ENCODE results near the gene PTPRD.

PTPRD gene

DNA sequence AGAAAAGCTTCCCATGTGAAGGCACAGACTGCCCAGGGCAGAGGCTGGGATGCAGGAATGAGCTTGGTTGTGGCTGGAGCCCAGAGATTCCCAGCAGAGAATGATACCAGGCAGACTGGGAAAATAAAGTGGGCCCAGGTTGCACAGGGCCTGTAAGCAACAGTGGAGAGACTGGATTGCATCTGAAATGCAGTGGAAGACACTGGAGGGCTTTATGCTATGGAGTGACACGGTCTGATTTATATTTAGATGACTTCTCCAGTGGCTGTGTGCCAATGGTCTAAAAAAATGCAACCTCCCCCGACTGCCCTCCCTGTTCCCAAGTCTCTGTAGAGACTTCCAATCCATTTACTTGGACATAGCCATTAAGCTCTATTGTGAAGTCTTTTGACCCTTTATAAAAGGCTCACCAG is 1862.2 kb downstream of the PTPRD start:
- FAIRE-seq, result no peak

GRCh38 chr9:8745347-8745746 is 1867.5 kb downstream of the PTPRD start:
- TF ChIP-seq TAF1 (IDR thresholded peaks at IDR 0.05; ENCODE audit: borderline replicate concordance, low read depth, low read length) (no peak), POLR2AphosphoS5 (IDR thresholded peaks at IDR 0.05; ENCODE audit: low read depth, low read length) (no peak), POLR2A (IDR thresholded peaks at IDR 0.05; ENCODE audit: low read depth, low read length) (no peak)
- DNase-seq (ENCODE audit: insufficient read length), result no peak
- no peak for FAIRE-seq

More for the DNA sequence above, 1862.2 kb downstream of the PTPRD start:
- TF ChIP-seq POLR2AphosphoS5 (IDR thresholded peaks at IDR 0.05; ENCODE audit: low read depth, low read length) (no peak), POLR2A (IDR thresholded peaks at IDR 0.05; ENCODE audit: low read depth, low read length) (no peak), TAF1 (IDR thresholded peaks at IDR 0.05; ENCODE audit: borderline replicate concordance, low read depth, low read length) (no peak)
- DNase-seq (ENCODE audit: insufficient read length), result no peak

DNA sequence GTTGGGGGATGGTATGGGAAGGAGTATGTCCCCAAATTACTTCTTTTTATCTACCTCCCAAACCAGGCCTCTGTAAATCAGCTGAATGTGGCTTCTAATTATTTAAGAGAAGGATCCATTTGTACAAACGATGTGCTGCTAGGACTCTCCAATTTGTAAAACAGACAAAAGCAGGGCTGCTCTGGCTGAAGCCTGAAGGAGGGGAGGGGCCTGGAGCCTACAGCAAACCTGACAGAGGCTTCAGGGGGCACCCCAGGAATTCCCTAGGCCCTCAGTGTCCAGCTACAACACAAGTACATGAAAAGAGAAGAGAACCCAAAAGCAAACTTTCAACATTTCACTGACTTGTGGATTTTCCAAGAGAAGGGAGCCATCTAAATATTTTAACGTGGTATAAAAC is 1873.9 kb downstream of the PTPRD start:
- TF ChIP-seq TAF1 (IDR thresholded peaks at IDR 0.05; ENCODE audit: borderline replicate concordance, low read depth, low read length) (no peak), POLR2AphosphoS5 (IDR thresholded peaks at IDR 0.05; ENCODE audit: low read depth, low read length) (no peak), POLR2A (IDR thresholded peaks at IDR 0.05; ENCODE audit: low read depth, low read length) (no peak)
- FAIRE-seq (no peak), DNase-seq (ENCODE audit: insufficient read length) (no peak)

DNA sequence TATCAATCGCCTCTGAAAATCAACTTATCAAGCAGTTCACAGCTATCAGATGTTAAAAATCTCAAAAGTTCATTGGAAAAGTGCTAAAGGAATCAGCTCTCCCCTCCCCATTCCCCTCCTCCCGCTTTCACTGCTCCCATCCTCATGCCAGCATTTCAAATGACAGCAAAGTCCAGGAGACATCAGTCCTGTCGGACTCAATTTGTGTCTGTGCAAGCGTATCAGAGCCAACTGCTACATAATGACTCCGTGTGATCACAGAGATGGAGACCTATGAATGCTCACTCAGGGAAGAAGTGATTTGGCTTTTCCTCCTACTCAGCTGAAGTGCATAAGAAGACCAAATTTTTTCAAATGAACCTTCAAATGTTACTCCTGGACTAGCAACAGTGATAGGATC is 1876.0 kb downstream of the PTPRD start:
- no peak for TF ChIP-seq POLR2AphosphoS5 (IDR thresholded peaks at IDR 0.05; ENCODE audit: low read depth, low read length)
- TF ChIP-seq POLR2A (IDR thresholded peaks at IDR 0.05; ENCODE audit: low read depth, low read length), result no peak
- TF ChIP-seq TAF1 (IDR thresholded peaks at IDR 0.05; ENCODE audit: borderline replicate concordance, low read depth, low read length), result no peak
- FAIRE-seq (no peak), DNase-seq (ENCODE audit: insufficient read length) (no peak)

- no peak for FAIRE-seq
- DNase-seq (ENCODE audit: insufficient read length), result no peak
- TF ChIP-seq TAF1 (IDR thresholded peaks at IDR 0.05; ENCODE audit: borderline replicate concordance, low read depth, low read length) (no peak), POLR2A (IDR thresholded peaks at IDR 0.05; ENCODE audit: low read depth, low read length) (no peak), POLR2AphosphoS5 (IDR thresholded peaks at IDR 0.05; ENCODE audit: low read depth, low read length) (no peak)
Observed at GRCh38 chr9:8734760-8735159, 1878.0 kb downstream of the PTPRD start.

DNA sequence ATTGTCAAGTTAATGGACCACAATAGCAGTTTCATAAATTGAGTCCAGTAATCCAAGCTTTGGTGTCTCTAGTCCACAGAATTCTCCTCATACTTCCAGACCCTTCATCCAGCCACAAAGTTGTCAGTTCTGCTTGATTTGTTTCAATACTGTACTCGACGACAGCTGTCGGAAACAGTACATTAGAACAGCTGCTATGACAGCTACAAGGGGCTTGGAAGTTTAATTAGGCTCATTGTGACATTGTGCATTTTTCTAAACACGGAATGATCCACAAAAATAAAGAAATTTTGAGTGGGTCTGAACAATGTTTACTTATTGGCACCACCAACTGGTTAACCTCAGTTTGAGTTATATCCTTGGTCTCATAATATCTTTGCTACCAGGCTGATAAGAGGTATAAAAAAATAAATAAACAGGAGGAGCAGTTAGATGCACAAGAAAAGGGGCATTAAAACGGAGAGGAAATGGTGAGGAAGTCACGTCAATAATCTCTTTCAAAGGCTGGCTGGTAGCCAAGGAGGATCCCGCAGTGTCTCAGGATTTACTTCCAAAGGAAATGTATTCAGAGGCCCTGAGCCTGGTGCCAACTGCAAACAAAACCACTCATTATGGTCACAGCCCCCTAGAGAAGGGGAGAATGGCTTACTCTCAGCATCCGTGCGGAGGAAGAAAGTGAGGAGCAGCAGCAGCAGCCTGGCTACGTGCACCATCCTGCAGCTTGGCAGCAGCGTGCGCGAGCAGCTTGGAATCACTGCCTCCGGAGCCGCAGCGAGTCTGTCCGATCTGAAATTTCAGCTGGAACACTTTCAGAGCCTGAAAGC is 1879.5 kb downstream of the PTPRD start:
- FAIRE-seq, result no peak
- TF ChIP-seq POLR2AphosphoS5 (IDR thresholded peaks at IDR 0.05; ENCODE audit: low read depth, low read length), result no peak
- no peak for TF ChIP-seq POLR2A (IDR thresholded peaks at IDR 0.05; ENCODE audit: low read depth, low read length)
- TF ChIP-seq TAF1 (IDR thresholded peaks at IDR 0.05; ENCODE audit: borderline replicate concordance, low read depth, low read length), result no peak
- no peak for DNase-seq (ENCODE audit: insufficient read length)

DNA sequence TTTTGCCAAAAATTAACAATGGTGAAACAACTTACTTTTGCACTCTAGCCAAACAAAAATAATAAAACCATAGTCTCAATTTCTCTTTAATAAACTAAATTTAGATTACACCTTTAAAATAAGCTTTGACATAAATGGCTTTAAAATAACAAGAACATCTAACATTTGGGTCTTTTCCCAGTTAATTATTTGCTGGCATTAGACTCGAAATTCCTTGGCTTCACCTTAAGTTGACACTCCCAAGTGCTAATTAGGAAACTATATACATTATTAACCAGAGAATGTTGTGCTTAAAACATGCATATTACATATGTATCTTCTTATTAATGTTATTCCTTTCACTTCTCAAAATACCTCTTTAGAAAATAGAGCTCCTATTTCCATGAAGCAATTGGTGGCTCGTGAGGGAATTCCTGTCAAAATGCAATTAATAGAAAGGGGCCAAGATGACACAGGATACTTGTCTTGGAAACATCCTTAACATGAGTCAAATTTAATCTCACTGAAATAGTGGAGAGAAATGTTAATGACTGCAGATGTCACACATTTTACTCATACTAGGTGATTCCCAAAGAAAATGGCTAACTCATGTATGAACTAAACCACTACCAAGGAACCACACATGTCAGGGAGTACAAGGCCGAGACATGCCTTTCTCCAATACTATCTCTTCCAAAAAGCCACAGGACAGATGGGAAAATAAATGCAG is 1880.3 kb downstream of the PTPRD start:
- DNase-seq (ENCODE audit: insufficient read length) (no peak), FAIRE-seq (no peak)
- no peak for TF ChIP-seq TAF1 (IDR thresholded peaks at IDR 0.05; ENCODE audit: borderline replicate concordance, low read depth, low read length)
- TF ChIP-seq POLR2A (IDR thresholded peaks at IDR 0.05; ENCODE audit: low read depth, low read length), result no peak
- TF ChIP-seq POLR2AphosphoS5 (IDR thresholded peaks at IDR 0.05; ENCODE audit: low read depth, low read length), result no peak

- TF ChIP-seq TAF1 (IDR thresholded peaks at IDR 0.05; ENCODE audit: borderline replicate concordance, low read depth, low read length) (no peak), POLR2AphosphoS5 (IDR thresholded peaks at IDR 0.05; ENCODE audit: low read depth, low read length) (no peak), POLR2A (IDR thresholded peaks at IDR 0.05; ENCODE audit: low read depth, low read length) (no peak)
- FAIRE-seq (no peak), DNase-seq (ENCODE audit: insufficient read length) (no peak)
Observed at GRCh38 chr9:8730618-8731017, 1882.2 kb downstream of the PTPRD start.

DNA sequence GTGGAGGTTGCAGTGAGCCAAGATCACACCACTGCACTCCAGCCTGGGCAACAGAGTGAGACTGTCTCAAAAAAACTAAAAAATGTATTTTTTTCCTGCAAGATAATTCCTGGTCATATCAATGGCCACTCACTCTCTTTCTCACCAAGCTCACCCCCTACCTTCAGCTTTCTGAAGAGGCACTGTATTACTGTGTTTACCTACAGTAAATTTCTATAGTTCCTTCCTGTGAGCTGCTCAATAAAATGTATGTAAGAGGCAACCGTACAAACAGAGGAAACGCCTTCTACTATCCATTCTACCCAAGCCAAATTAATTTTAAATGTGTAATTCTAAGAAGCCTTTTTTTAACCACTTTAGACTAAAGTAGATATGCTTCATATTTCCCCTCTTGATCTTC is 1883.9 kb downstream of the PTPRD start:
- FAIRE-seq, result no peak
- TF ChIP-seq TAF1 (IDR thresholded peaks at IDR 0.05; ENCODE audit: borderline replicate concordance, low read depth, low read length), result no peak
- TF ChIP-seq POLR2A (IDR thresholded peaks at IDR 0.05; ENCODE audit: low read depth, low read length), result no peak
- no peak for TF ChIP-seq POLR2AphosphoS5 (IDR thresholded peaks at IDR 0.05; ENCODE audit: low read depth, low read length)
- no peak for DNase-seq (ENCODE audit: insufficient read length)

DNA sequence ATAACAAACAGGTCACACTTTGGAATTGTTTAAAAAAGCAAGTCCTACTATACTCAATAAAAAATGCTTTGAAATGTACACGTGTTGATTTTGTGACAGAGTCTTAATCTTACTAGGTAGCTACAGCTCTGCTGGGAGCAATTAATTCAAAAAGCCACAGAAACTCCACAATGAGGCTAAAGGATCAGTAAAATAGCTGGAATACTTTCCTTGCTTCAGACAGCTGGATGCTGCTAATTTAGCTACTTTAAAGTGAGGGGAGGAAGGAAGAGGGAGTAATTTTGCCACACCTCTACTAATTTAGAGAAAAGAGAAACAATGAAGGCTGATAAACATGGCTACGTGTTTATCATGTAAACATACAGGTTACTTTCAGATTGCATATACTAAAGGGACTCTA is 1885.6 kb downstream of the PTPRD start:
- DNase-seq (ENCODE audit: insufficient read length), result no peak
- TF ChIP-seq POLR2AphosphoS5 (IDR thresholded peaks at IDR 0.05; ENCODE audit: low read depth, low read length) (no peak), POLR2A (IDR thresholded peaks at IDR 0.05; ENCODE audit: low read depth, low read length) (no peak), TAF1 (IDR thresholded peaks at IDR 0.05; ENCODE audit: borderline replicate concordance, low read depth, low read length) (no peak)
- no peak for FAIRE-seq

DNA sequence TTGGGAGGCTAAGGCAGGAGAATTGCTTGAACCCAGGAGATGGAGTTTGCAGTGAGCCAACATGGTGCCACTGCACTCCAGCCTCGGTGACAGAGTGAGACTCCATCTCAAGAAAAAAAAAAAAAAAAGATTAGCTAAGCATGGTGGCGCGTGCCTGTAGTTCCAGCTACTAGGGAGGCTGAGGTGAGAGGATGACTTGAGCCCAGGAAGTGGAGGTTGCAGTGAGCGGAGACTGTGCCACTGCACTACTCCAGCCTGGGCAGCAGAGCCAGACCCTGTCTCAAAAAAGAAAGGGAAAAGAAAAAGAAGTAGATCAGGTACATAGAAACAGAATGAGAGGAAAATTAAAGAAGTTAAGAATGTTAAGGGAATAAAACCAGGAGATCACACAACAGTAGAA is 1886.1 kb downstream of the PTPRD start:
- DNase-seq (ENCODE audit: insufficient read length) (no peak), FAIRE-seq (no peak)
- TF ChIP-seq TAF1 (IDR thresholded peaks at IDR 0.05; ENCODE audit: borderline replicate concordance, low read depth, low read length) (no peak), POLR2AphosphoS5 (IDR thresholded peaks at IDR 0.05; ENCODE audit: low read depth, low read length) (no peak), POLR2A (IDR thresholded peaks at IDR 0.05; ENCODE audit: low read depth, low read length) (no peak)

DNA sequence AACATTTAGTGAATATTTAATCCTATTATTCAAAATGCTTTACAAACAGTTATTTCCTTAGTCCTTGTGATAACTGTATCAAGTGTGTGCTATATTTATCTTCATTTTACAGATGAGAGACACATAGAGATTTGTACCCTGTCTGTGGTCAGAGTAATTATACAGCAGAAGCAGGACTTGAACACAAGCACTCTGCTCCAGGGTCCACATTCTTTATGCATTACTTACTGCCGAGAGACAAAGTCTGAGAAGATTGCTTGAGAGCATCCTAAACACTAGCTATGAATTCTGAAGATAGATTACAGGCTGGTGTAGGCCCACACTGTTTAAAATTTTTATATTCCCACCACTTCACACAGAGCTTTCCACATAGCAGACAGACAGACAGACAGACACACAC is 1887.2 kb downstream of the PTPRD start:
- DNase-seq (ENCODE audit: insufficient read length), result no peak
- FAIRE-seq, result no peak

More for the DNA sequence above, 1887.2 kb downstream of the PTPRD start:
- no peak for TF ChIP-seq POLR2AphosphoS5 (IDR thresholded peaks at IDR 0.05; ENCODE audit: low read depth, low read length)
- TF ChIP-seq TAF1 (IDR thresholded peaks at IDR 0.05; ENCODE audit: borderline replicate concordance, low read depth, low read length), result no peak
- no peak for TF ChIP-seq POLR2A (IDR thresholded peaks at IDR 0.05; ENCODE audit: low read depth, low read length)

All from GM12892 (cell line).